Esophagus muscularis mucosa (tissue), 4 donors: ENCODE results near the gene AHI1.
"Not testable (repeated sequence)": the region's sequence is repeated elsewhere in the genome, so short reads cannot be mapped to it uniquely, and the experiment has no call there.

Experiments
- EP300 ChIP-seq: sonication (generic); formaldehyde crosslinking; IDR thresholded peaks from one replicate; pipeline ENCODE4 v1.6.1; 2017; ENCODE audit warnings: antibody characterized with exemption
- POLR2AphosphoS5 ChIP-seq, 2 donors: sonication (generic); formaldehyde crosslinking; IDR thresholded peaks; one replicate each; pipeline ENCODE4 v1.6.1; 2017; ENCODE audit warnings: antibody characterized with exemption in 2 of 2
- TF ChIP-seq, protein P1 (sequence below), 3 experiments: fragments of 200-600 bp in 2 of 3; fragments of 450-650 bp in 1 of 3; sonication (generic) in 2 of 3; IDR thresholded peaks; one replicate each; pipeline ENCODE4 v1.5.1; 2017 to 2019; ENCODE audit warnings: antibody characterized with exemption in 3 of 3, mild to moderate bottlenecking in 2 of 3, moderate library complexity in 1 of 3

DNA sequence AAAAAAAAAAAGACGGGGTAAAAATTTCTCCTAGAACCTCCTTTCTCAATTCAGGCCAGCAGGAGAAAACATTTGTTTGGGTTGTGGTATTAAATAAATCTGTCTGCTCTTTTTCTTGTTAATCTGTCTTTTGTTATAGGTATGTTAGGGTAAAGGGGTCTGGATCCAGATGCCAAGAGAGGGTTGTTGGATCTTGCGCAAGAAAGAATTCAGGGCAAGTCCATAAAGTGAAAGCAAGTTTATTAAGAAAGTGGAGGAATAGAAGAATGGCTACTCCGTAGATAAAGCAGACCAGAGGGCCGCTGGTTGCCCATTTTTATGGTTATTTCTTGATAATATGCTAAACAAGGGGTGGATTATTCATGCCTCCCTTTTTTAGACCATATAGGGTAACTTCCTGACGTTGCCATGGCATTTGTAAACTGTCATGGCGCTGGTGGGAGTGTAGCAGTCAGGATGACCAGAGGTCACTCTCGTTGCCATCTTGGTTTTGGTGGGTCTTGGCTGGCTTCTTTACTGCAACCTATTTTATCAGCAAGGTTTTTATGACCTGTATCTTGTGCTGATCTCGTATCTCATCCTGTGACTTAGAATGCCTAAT lies 251.0 kb downstream of the AHI1 start:
- not testable (repeated sequence) for TF ChIP-seq EP300; POLR2AphosphoS5 (IDR thresholded peaks at IDR 0.05)
- TF ChIP-seq, protein P1, sequence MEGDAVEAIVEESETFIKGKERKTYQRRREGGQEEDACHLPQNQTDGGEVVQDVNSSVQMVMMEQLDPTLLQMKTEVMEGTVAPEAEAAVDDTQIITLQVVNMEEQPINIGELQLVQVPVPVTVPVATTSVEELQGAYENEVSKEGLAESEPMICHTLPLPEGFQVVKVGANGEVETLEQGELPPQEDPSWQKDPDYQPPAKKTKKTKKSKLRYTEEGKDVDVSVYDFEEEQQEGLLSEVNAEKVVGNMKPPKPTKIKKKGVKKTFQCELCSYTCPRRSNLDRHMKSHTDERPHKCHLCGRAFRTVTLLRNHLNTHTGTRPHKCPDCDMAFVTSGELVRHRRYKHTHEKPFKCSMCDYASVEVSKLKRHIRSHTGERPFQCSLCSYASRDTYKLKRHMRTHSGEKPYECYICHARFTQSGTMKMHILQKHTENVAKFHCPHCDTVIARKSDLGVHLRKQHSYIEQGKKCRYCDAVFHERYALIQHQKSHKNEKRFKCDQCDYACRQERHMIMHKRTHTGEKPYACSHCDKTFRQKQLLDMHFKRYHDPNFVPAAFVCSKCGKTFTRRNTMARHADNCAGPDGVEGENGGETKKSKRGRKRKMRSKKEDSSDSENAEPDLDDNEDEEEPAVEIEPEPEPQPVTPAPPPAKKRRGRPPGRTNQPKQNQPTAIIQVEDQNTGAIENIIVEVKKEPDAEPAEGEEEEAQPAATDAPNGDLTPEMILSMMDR (IDR thresholded peaks at IDR 0.05) = not testable (repeated sequence)
